Amniotic stem cell (primary cell): ENCODE data around the gene OR2M2.

Experiments used
- DNase-seq: peaks from one replicate; lab custom pipeline; 2025; lab: John Stamatoyannopoulos, UW

Gene OR2M2, protein sequence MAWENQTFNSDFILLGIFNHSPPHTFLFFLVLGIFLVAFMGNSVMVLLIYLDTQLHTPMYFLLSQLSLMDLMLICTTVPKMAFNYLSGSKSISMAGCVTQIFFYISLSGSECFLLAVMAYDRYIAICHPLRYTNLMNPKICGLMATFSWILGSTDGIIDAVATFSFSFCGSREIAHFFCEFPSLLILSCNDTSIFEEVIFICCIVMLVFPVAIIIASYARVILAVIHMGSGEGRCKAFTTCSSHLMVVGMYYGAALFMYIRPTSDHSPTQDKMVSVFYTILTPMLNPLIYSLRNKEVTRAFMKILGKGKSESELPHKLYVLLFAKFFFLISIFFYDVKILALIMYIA

DNA sequence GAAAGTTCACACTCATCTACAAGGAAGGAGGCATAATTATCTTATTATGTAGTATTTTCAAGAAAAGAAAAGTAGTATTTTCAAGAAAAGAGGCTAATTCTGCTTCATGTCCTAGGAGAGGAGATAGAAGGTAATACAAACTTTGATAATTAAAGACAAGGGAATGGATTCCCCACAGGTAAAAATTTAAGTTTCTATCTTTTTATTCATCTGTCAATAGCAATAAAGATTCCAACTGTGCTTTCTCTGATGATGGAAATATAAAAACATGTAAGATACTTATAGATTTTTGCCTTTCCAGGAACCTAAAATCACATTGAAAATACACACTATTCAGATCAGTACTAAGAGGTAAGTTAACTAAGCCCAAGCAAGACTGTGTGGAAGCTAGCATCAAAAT lies at the start of gene OR2M2:
OR2M2 (plus strand) TSS at position 301 of the 400 bp plus-strand sequence. CDS start 5,165 bp downstream, outside the sequence.
- no peak for DNase-seq

DNA sequence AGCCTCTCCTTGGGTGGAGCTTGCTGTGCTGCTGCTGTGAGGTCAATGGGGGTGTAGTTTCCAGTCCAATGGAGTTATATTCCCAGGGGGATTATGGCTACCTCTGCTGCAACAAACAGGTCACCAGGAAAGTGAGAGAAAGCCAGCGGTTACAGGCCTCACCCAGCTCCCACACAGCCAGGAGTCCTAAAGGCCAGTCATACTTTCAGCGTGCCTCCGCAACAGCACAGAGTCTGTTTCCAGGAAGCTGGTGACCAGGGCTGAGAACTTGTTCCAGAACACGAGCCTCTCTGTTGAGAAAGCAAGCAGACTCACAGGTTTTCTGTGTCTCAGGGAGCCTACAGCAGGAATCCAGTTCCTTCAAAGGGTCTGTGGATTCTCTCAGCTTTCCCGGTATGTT lies 47.0 kb upstream of the OR2M2 start:
- no peak for DNase-seq

DNA sequence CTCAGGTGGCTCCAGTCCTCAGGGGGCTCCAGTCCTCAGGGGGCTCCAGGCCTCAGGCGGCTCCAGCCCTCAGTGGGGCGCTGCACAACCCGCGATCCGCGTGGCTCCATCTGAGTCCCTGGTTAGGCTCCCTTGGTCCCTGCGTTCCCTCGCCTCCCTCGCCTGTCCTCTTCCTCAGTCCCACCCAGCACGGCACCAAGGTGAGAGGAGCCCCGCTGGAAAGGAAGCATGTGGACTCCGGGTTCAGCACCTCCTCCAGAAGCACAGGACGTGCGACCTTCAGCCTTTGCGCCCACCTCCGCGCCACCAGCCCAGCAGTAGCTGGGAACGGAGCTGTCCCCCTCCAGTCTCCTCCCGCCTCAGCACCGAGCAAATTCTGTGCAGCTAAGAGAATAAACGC lies 37.8 kb upstream of the OR2M2 start:
- DNase-seq: no peak

DNA sequence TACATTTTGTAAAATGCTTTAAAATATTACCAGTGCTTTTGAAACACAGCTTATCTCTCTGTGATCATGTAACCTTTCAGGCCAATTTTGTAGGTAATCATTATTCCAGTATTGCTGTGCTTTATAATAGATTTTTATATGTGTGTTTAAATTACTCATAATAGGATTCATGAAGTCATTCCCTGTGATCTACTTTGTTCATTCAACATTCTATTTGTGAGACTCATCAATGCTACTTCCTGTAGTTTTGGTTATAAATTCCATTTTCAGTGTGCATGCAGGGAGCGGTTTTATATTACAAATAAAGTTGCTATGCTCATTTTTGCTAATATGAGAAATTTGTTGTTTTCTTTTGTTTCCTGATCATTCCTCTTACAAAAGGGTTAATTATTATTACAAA lies 33.8 kb upstream of the OR2M2 start:
- no peak for DNase-seq

DNA sequence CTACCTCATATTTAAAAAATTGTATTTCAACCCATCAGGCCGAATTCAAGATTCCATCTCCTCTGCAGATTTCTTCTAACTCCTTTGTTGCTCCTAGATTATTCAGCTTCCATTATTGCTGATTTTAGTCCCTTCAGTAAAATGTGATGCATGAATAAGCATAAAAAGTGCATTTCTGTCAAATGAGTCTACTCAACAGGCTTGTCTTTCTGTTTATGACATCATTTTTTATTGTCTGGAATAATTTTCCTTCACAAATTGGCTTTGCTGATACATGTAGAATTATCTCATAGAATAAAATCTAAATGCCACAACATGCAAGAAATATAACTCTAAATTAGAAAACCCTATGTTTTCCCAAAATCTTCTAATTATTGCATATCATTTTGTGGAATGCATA lies 31.3 kb upstream of the OR2M2 start:
- no peak for DNase-seq

DNA sequence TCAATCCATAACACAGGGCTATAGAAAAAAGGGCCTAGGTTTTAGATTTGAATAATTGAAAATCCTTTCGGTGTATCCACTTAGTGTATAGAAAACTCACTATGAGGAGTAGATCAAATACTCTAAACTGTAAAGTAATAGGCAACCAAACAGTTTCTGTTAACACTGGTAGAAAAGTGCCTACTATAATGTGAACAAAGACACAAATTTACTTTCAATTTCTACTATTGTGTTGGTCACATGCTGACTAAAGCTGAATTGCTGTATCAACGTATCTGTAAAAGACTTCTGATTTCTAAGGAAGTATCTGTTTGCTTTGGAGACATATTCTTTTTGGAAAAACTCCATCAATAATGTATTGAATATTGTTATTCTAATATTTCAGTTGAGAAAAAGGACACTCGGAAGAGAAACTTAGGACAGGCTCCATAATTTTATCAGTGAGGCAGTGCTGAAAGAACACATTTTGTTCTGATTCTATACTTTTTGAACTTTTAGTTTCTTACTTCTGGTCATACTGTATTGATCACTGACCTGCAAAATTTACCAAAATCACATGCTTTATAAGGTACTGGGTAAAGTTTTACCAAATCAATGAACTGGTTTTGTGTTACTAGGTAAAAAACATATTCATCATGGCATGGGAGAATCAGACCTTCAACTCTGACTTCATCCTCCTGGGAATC lies 30.0 kb upstream of the OR2M2 start, which contains the start of gene OR2M5:
OR2M5 (plus strand) TSS at position 636 of the 686 bp plus-strand sequence; CDS start at position 636, 0 bp downstream.
- DNase-seq: no peak

DNA sequence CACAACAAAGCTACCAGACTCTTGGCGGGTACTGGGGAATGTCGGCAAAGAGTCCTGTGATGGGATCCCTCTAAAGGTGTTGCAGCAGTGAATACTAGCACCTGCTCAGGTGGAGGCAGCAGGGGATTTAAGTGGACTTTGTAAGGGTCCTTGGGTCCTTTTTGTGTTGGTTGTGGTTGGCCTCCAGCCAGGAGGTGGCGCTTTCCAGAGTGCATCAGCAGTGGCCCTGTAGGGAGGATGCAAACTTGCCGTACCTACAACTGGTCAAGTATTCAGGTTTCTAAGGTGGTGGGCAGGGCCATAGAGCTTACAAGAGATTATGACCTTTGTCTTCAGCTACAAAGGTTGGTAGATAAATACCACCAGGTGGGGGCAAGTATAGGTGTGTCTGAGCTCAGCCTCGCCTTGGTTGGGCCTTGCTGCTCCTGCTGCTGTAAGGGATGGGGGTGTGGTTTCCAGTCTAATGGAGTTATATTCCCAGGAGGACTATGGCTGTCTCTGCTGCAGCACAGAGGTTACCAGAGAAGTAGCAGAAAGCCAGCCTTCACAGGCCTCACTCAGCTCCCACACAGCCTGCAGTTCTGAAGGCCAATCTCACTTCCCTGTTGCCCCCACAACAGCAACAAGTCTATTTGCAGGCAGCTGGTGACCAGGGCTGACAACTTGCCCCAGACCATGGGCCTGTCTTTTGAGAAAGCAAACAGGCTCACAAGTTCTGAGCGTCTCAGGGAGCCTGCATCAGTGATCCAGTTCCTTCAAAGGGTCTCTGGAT lies 22.4 kb upstream of the OR2M2 start:
- DNase-seq: no peak

DNA sequence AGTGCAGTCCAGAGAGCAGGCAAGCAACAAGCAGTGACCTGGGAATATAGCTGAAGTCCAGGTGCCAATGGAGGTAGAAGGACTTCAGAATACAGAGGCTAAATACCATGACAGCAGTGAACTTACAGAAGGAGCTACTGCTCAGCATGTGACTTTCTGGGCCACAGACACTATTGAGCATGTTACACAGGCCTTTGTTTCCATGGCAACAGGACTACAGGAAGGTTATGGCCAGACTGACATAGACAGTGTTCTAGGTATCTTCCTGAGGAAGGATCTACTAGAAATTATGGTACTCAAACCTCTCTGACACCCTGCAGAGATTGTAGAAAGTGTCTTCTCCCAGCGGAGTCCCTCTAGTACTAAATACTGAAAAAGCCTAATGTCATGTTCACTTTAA lies 18.7 kb upstream of the OR2M2 start:
- DNase-seq: no peak

DNA sequence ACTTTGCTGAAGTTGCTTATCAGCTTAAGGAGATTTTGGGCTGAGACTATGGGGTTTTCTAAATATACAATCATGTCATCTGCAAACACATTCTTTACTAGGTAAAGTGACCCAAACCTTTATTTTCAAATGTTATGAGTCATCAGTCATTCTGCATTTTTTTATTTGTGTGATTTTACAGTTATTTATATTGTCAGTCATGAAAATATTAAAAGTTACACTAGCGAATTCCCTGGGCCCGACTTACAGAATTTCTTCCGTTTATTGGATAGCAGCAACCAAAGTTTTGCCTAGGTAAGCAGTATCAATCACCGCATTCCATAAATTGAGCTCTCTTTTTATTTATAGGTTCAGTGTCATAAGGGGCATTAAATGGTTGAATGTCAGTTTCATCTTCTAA lies 15.9 kb upstream of the OR2M2 start:
- no peak for DNase-seq

DNA sequence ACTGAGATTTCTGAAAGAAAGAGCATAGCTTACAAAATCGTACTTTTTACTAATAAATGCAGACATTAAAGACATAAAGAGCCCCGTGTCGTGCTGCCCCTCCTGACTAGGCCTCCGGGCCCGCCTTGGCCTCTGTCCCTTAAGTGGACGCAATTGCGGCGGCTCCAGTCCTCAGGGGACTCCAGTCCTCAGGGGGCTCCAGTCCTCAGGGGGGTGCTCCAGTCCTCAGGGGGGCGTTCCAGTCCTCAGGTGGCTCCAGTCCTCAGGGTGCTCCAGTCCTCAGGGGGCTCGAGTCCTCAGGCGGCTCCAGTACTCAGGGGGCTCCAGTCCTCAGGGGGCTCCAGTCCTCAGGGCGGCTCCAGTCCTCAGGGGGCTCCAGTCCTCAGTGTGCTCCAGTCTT lies 10.6 kb upstream of the OR2M2 start:
- DNase-seq: no peak

DNA sequence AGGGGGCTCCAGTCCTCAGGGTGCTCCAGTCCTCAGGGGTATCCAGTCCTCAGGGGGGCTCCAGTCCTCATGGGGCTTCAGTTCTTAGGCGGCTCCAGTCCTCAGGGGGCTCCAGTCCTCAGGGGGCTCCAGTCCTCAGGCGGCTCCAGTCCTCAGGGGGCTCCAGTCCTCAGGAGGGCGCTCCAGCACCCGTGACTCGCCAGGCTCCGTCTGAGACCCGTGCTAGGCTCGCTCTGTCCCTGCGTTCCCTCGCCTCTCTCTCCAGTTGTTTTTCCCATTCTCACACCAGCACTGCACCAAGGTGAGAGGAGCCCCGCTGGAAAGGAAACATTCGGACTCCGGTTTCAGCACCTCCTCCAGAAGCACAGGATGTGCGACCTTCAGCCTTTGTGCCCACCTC lies 9.4 kb upstream of the OR2M2 start:
- no peak for DNase-seq

DNA sequence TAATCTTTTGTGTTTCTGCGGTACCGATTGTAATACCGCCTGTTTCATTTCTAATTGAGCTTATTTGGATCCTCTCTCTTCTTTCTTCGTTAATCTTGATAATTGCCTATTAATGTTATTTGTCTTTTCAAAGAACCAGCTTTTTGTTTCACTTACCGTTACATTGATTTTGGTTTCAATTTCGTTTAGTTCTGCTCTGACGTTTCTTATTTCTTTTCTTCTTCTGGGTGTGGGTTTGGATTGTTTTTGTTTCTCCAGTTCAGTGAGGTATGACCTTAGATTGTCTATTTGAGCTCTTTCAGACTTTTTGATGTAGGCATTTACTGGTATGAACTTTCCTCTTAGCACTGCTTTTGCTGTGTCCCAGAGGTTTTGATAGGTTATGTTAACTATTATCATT lies 9.4 kb downstream of the OR2M2 start:
- DNase-seq: no peak

DNA sequence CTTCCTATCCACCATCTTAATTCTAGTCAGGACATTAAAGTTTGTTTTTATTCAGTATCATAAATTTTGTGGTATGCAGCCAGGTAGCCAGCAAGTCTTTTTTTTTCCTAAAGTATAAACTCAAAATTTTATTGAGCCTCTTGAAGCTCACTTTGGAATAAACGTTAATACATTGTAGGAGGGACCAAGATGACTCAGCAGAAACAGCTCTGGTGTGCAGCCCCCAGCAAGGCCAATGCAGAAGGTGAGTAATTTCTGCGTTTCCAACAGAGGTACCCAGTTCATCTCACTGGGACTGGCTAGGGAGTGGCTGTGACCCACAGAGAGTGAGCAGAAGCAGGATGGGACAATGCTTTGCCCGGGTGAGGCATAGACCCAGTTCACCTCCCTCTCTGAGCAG lies 12.7 kb downstream of the OR2M2 start:
- DNase-seq: no peak

DNA sequence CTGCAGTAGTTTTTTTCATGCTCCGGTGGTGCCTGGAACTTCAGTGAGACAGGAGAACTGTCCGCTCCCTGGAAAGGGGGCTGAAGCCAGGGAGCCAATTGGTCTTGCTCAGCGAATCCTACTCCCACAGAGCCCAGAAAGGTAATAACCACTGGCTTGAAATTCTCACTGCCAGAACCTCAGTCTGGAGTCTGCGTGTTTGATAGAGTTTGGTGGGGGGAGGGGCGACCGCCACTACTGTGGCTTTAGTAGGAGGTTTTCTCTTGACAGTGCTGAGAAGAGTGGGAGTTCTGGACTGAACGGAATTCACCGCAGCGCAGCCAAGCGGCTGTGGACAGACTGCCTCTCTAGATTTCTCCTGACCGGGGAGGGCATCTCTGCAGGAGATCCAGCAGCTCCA lies 14.4 kb downstream of the OR2M2 start:
- DNase-seq: no peak

DNA sequence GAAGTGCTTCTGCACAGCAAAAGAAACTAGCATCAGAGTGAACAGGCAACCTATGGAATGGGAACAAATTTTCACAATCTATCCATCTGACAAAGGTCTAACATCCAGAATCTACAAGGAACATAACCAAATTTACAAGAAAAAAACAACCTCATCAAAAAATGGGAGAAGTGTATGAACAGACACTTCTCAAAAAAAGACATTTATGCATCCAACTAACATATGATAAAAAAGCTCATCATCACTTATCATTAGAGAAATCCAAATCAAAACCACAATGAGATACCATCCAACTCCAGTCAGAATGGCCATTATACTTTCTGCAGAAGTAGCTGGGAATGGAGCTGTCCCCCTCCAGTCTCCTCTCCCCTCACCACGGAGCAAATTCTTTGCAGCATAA lies 19.5 kb downstream of the OR2M2 start:
- DNase-seq: no peak

DNA sequence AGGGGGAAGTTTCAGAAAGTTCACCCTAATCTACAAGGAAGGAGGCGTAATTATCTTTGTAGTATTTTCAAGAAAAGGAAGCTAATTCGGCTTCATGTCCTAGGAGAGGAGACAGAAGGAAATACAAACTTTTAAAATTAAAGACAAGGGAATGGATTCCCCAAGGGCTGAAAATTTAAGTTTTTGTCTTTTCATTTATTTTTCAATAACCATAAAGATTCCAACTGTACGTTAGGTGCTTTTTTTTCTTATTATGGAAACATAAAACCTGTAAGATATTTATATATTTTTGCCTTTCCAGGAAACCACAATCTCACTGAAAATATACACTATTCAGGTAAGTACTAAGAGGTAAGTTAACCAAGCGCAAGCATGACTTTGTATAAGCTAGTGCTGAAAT lies 22.3 kb downstream of the OR2M2 start, which contains the start of gene OR2M3:
OR2M3 (plus strand) TSS at position 301 of the 400 bp plus-strand sequence. CDS start 5,803 bp downstream, outside the sequence.
- no peak for DNase-seq

DNA sequence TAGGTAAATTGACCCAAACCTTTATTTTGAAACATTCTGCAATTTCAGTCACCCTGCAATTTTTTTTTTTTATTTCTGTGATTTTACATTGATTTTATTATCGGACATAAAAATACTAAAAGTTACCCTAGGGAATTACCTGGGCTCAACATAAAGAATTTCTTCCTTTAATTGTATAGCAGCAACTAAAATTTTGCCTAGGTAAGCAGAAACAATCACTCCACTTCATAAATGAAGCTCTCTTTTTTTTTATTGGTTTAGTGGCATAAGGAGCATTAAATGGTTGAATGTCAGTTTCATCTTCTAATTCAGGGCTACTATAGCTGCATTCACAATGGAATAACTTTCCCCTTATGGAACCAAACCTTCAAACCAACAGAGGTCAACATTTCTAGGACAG lies 41.3 kb downstream of the OR2M2 start:
- no peak for DNase-seq

DNA sequence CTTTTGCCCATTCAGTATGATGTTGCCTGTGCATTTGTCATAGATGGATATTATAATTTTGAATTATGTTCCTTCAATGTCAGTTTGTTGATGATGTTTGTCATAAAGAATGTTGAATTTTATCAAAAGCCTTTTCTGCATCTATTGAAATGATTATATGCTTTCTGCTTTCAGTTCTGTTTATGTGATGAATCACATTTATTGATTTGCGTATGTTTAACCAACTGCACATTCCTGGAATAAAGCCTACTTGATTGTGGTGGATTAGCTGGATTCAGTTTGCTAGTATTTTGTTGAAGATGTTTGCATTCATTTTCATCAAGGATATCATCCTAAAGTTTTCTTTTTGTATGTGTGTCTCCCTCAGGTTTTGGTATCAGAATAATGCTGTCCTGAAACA lies 50.9 kb downstream of the OR2M2 start:
- DNase-seq: no peak

DNA sequence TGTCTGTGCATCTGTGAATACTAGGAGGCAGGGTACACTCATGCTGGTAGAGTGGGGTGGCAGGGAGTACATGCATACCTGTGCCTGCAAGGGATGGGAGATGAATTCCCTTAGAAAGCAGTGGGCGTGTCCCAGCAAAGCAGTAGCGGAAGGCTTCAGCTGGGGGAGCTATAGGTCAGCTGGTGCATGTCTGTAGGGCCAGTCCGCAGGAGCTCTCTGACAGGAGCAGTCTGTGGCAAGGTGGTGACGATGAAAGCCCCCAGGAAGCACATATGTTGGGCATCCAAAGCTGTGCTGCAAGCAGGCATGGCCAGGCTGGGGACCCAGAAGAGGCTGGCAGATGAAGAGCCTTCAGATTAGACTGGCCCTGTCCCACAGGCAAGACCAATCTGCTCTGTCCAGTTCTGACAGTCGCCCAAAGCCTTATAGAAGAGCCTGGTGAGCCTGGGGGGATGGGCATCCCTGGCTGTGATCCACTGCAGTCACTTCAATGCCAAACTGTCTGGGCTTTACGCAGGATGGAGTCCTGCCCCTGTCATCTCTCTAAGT lies 54.8 kb downstream of the OR2M2 start:
- DNase-seq: no peak
